NCI-H748 treated with DMSO at 0.1 percent for 48 hours (cell line): ENCODE data around the gene CES2.
"Not testable (repeated sequence)": the region's sequence is repeated elsewhere in the genome, so short reads cannot be mapped to it uniquely, and the experiment has no call there.

ENCODE experiments used
- DNase-seq: peaks from one replicate; lab custom pipeline; 2025; lab: John Stamatoyannopoulos, UW

The CES2 gene

DNA sequence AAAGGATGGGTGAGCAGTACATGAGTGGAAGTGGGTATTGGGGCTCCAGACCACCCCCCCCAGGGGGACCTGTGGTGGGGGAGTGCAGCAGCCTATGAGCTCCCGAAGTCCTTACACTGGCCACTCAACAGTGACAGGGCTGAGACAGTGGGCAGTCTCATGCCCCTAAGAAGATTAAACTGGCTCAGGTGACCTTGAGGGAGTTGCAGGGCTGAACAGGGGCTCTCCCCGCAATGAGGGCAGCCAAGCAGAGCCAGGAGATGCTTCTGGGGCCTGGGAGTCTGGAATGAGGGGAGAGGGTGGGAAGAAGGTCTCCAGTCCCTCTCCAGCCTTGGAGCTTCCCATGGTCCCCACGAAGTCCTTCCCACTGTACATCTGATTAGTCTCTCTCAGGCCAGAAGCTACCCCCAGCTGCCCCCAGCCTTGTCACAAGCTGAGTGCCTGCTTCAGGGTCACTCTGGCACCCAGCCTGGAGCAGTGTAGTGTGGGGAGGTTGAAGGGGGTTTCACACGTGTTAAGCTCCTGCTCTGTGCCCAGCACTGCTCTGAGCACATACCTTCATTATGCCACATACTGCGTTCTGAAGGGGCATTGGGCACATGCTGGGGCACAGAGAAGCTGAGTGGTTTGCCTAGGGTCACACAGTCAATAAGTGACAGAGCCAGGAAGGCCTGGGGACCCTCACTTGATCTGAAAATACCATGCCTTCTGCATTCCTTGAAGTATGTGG, 15.6 kb upstream of the CES2 start:
- DNase-seq = no peak

DNA sequence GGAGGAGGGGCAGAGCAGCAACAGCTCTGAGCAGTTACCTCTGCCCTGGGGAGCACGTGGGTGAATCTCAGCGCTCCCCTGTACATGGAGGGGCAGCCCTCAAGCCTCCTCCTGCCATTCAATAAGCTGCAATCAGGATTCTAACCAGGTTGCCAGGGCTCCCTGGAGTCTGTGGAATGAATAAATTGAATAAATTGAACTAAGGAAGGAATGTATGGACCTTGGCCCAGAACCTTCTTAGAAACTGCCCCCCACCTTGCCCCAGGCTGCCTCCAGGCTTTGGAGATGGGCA, 15.1 kb upstream of the CES2 start:
- DNase-seq = no peak

DNA sequence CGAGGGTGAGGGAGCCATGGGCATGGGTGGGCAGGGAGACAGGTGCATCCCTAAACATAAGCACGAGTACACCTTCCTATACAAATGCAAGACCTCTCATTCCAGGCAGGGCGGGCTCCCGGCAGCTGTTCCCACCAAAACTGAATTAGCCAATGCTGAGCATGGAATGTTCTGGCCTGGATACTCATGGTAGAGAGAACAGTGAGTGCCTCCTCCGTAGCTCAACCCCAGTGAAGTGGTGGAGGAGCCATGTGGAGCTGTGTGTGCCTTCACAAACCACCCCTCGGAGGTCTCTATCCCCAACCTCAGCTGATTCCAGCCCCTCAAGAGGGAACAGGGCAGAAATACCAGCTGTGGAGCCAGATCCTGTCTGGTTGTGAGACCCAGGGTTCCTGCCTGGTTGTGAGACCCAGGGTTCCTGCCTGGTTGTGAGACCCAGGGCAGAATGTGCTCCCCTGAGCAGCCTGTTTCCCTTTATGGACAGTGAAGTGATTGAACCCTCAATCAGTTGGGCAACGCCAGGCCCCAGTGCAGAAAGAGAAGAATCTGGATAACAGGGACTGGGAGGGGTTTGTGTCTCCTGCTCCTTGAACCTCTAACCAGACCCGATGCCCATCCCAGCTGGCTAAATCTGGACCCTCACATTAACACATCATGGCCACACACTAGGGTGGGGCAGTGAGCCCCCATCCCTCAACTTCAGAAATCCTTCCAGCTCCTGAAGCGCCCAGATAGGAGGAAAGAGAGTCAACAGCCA, 14.2 kb upstream of the CES2 start:
- DNase-seq = no peak

DNA sequence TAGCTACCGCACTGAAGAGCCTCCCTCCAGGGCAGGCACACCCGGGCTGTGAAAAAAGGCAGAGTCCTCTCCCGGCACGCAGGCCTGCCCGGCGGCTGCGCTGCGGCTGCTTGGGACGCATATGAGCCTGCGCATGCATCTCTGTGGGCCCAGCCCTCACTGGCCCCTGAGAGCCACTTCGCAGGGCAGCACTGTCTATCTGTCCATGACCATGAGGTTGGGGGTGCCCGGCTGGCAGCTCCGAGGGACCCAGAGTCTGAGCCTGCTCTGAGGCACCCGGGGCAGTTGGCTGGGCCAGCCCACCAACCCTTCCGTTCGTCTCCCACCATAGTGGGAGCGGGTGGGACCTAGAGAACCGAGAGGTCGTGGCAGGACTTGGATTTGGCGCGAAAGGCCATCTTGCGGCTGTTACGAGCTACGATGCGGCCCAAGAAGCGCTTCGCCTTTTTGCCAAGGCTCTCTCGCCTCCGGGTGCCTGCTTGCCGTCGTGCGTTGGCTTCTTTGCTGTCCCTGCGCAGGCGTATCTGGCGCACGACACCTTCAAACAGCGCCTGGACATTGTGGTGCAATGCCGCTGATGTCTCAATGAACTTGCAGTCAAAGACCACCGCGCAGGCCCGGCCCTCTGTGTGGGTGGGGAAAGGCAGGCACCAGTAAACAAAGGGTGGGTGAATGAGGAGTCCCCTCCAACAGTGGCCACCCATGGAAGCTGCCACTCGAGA, 13.4 kb upstream of the CES2 start:
- no peak for DNase-seq

DNA sequence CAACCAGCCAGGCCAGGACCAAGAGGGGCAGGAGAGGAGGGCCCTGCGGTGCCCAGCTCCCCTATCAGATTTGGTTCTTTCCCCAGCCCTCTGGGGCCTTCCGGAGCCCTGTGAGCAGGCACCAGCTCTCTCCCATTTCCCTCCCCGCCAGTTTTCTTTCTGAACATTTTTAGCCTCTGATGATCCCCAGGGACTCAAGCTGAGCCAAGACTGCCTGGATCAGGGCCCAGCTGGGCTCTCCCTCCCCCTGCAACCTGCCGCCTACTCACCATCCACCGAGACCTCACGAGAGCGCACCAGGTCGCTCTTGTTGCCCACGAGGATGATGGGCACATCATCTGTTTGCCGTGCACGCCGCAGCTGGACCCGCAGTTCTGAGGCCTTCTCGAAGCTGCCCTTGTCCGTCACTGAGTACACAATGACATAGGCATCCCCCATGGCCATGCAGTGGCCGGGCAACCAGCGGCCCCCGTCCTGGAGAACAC, 12.0 kb upstream of the CES2 start:
- no peak for DNase-seq

DNA sequence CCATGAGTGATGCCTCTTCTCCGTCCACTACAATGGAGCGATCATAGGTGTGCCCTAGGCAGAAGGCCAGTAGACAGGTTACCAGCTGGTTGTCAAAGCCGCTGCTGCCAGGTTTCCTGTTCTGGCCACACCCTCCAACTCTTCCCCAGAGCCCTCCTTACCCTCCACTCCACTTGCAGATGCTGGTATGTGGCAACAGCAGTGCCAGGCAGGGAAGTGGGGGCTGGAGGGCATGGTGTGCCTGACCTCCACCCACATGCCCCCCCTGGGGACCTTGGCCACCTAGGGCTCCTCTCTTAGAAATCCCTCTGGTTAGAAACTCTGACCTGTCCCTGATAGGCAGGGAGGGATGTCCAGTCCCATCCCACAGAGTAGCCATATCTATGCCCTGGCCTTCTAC, 11.4 kb upstream of the CES2 start:
- DNase-seq = no peak

DNA sequence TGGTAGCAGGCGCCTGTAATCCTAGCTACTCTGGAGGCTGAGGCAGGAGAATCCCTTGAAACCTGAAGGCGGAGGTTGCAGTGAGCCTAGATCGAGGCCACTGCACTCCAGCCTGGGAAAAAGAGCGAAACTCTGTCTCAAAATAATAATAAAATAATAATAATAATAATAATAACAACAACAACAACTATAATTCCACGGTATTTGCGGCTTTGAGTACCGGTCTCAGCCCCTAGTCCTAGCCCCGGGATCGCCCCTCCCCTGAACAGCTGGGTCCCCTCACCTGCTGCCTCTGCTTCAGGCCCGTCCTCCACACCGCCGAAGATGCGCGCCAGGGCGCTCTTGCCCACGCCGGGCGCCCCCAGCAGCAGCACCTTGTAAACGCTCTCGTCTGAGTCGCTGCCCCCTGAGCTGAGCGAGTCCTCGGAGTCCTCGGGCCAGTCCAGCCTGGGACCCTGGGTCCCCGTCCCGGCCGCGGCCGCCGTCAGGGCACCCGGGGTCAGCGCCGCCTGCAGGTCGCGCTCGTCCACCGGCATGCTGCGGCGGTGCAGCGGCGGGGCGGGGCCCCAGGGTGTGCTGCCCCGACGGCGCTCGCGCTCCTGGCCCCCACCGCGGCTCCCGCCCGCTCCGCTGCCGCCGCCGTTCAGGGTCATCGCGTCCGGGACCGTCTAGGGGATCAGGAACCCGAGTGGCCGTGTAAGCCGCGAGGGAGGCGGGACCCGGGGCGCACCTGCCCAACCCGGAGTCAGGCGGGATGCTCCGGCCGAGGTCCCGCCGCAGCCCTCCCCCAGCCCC, 10.6 kb upstream of the CES2 start:
- DNase-seq = no peak

DNA sequence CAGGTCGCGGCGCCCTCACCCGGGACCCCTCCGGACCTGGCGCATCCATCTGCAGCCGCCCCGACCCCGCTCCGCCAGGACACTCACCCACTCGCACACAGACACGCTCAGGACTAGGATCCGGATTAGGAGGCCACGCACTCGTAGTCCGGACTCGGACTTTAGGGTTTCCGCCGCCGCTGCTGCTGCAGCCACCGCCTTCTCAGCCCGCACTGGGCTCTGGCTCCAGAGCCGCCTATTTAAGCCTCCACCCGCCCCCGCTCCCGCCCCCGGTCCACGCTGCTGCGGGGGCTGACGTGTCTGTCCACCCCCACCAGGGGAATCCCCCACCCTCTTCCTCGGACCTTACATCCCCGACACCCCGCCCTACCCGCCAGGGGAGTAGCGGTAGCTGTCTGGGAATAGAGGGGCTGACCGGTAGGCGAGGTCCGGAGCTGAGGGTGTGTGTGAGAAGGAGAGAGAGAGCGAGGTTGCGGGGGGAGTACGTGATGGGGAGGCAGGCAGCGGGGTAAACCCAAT, 9.9 kb upstream of the CES2 start, which contains the start of gene RRAD:
Gene RRAD (minus strand): TSS at position 214 of the 519 bp plus-strand sequence. CDS start 356 bp downstream, outside the sequence.
- no peak for DNase-seq

DNA sequence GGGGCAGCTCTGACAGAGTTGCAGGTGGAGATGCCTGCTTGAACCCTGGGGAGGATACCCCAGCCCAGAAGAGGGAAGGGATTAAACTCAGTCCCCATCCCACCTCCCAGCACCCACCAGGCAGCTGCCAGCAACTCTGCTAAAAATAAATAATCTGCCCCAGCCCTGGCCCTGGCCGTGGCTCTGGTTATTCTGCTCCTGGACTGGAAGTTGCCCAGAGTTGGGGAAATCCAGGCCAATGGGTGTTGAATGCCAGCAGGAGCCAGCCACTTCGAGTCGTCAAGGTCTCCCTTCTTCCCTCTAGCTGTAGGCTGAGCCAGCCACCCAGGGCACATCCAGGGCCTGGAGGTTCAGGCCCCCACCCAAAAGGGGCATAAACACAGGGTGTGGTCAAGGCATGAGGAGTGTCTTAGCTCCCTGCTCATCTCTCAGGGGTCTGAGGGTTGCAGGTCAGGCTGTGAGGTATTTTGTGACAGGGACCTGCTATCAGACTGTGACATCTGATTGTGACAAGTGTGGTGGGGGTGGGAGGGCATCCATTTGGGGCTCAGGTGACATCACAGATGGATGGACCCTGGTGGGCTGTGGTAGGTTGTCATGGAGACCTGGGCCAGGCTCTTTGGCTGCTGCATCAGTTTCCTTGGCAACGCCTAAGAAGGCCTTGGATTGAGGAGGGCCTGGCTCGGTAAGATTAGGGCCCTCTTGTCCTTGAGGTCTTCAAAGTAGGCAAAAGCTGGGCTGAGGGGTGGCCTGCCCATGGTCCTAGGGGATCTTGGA, 9.0 kb upstream of the CES2 start:
- DNase-seq = no peak

DNA sequence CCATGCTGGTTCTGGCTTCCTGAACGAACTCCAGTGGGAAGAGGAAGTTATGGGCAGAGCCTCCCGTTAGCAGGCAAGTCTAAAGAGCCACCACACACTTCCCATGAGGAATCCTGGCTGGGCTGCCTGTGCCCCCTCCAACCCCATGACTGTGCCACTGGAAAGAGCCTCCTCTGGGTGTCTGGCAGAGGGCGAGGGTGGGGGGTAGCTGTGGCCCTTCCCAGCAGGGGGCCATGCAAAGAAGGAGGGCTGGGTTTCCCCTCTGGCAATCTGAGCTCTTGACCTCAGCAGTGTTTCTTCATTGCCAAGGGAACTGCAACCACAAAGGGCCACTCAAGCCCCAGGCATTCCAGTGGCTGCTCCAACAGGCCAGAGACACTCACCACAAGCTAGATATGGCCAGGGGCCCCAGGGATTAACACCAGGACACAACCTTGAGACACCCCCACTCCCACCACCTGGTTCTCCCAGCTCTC, 8.3 kb upstream of the CES2 start:
- DNase-seq = no peak

DNA sequence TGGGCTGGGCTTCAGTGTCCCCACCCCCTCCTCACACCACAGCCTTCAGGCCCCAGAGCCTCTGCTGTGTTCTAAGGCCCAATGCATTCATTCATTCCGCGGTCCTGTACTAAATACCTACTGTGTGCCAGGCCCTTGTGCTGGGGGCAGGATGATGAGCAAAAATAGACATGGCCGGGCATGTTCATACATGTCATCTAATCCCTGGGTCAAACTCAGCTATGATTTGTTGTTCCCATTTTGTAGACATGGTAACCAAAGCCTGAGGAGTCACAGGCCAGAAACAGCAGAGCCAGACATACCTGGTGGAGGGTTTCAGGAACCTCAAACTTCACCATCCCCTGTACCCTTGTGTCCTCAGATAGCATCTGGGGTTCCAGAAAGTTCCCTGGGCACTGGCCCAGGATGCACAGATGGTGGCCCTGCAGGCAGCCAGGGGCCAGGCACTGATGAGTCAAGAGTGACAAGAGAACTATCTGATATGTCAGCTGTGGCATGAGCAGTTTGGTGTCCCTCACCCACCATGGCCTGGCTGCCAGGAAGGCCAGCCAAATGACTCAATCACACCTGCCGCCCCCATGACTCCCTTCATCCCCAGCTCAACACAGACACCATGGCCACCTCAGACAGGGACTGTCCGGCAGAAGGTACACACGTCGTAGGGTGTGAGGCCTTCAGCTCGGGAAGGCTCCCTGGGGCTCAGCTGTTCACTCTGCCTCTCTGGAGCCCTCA, 7.2 kb upstream of the CES2 start:
- no peak for DNase-seq

DNA sequence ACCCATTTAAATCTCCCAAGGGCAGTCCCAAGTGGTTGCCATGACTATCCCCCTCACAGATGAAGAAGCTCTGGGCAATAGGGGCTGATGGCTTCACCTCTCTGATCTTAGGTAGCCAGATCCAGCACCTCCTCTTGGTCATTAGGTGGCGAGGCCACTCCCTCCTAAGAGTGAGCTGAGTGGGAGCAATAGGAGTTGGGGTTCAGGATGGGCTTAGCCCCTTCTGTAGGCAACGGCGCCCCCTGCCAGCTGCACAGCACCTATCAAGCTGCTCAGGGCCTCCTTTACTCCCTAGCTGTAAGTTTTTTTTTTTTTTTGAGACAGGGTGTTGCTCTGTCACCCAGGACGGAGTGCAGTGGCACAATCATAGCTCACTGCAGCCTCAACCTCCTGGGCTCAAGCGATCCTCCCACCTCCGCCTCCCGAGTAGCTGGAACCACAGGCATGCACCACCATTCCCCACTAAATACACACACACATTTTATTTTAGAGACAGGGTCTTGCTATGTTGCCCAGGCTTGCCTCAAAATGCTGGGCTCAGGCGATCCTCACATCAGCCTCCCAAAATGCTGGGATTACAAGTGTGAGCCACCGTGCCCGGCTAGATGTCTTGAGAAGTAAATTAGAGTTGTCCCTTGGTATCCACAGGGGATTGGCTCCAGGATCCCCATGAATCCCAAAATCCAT, 6.5 kb upstream of the CES2 start:
- DNase-seq = no peak

DNA sequence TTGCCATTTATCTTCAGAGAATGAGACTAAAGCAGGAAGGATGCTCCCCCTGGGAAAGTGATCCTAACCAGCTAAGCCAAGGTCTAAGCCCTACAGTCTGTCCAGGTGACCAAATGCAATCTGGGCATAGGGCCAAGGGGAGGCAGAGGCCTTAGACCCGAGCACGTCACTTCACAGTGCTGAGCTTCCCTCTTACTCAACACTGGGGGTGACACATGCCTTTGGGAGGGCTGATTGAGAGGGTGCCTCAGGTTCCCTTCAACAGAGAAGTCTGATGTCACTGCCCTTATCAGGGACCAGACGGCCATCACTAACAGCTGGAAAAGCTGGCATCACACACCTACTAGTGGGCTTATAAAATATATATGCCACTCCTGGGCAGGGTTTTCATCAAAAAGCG, 5.1 kb upstream of the CES2 start:
- DNase-seq = no peak

DNA sequence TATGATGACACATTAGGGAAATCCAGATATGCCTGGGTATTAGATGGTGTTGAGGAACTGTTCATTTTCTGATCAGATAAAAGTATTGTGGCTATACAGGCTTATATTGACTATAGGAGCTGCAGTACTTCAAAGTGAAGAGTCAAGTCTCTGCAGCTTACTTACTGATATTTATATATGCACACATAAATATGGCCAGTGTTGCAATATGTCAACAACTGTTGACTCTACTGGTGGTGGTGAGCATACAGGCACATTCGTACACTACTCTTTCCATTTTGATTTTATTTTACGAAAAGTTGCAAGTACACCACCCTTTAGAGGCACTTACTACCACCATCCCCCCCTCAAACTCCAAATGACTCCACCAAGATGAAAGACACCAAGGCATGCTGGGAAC, 3.7 kb upstream of the CES2 start:
- DNase-seq = no peak

DNA sequence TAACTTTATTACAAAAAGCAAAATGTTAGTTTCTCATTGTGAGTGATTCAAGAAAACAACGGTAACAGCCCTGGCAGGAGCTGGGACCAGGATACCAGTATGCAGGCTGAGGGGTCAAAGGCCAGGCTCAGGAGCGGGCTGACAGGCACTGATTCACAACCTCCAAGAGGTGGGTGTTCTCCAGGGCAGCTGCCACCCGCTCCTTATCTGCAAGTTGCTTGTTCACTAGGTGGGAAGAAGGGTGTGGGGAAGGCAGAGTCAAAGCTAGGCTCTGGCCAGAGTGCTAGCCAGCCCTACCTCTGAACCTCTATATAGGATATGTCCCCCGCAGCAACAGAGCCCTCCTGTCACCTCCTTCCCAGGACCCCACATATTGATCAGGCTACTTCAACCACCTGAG, 3.2 kb upstream of the CES2 start:
- no peak for DNase-seq

DNA sequence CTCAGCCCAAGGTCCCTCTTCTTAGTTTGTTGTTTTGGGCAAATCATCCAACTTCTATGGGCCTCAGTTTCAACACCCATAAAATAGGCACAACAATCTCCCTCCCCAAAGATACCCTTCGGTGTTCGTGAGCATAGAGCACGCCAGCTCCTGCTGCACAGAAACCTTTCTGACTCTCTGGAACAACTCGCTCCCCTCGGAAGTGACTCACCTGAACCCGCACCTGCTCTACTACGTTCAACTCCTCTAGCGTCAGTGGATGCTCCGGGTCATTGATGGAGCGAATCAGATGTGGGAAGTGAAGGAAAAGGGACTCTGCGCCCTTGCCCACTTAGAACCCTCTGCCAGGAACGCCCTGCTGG, 1.6 kb upstream of the CES2 start:
- no peak for DNase-seq

DNA sequence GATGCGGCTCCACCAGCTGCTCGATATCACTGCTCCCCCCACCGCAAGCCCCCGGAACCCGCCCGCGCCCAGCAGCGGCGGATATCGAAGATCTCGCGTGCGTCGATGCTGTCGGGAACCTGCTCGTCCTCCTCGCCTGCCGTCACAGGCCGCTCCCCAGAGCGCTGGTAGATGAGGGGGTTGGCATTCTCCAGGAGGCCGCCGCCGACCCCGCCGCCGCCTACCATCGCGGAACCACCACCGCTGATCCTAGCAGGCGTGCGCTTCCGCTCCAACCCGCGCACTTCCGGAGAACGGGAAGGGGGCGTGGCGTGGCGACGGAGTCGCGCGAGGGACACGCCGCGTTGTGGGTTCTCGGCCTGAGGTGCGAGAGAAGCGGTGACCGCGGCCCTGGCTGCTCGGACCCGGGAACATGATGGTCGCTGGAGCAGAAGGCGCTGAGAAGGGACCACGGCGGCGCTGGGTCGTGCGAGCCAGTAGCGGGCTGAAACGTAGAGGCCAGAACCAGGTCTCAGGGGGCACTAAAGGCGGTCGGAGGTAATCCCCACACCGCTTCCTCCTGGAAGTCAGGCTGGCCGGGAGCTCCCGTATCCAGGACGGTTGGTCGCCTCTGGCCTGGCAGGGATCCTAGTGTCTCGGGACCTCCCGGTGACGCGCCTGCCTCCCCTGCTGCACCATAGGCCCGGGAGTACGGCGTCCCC, 1.0 kb upstream of the CES2 start, which contains the start of gene CIAO2B:
Gene CIAO2B (minus strand): TSS at position 265 of the 701 bp plus-strand sequence. CDS start 38 bp downstream, at position 227.
- DNase-seq = peak; percentile 18

DNA sequence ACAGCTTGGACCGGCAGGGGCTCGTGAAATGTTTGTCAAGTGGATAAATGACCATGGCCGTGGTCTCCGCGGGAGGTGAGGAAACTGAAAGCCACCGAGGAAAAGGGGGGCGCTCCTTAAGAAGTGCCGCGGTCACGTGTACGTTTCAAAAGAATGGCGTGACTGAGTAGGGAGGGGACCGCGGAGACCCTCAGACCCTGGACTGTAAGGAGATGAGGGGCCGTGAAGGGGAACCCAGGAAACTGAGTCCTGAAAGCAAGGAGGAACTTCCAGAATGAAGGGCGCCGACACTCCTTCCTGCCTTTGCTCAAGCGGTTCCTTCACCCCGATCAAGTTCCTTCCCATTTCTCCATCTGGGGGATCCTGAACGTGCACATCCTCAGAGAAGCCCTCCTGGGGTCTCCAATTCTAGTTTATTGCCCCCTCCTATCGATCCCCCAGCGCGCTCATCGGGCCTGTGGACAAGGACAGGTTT, 440 bp upstream of the CES2 start:
- DNase-seq = not testable (repeated sequence)

DNA sequence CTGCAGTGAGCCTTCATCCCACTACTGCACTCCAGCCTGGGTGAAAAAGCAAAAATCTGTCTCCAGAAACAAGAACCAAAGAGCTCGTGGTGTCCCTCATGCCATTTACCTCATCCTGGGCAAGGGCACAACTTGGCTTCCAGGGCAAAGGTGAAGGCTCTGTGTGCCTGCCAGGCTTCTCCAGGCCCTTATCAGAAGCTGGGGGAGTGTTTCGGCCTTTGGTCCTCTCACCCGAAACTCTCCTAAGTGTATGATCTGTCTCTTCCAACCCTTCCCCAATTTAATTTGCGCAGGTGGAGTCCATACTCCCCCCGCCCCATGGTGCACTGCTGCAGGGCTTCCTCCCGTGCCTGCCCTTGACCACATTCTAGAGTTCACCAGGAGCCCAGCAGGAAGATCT, 1.1 kb downstream of the CES2 start:
- no peak for DNase-seq
